ENCODE results near the gene CTPS2.

The CTPS2 gene

DNA sequence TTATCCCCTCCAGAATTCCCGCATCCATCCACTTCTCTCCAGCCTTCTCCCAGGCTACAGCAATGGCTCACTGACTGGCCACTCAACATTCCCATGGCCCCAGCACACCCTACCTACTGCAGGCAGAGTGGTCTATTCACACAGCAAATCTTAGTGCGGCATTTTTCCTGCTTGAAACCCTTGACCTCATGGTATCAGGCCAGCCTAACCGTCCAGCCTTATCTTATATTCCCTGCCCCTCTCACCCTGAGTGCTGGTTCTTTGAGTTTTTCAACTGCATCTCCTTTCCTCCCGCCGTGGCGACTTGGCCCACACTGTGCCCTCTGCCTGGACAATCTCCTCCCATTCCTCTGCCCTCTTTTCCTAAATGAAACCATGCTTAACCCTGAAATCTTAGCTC, 72.5 kb downstream of the CTPS2 start:
- Histone ChIP-seq H3K27me3 (replicated peaks; ENCODE audit: control insufficient read depth, insufficient read depth, low read length) (no peaks in the 10 kb centered on the region), H3K36me3 (ENCODE audit: control insufficient read depth, insufficient read depth, low read length) (no peaks in the 10 kb centered on the region), H3K4me3 (replicated peaks; ENCODE audit: low read depth, low read length) (no peak overlapping the region)
- TF ChIP-seq, protein P1, sequence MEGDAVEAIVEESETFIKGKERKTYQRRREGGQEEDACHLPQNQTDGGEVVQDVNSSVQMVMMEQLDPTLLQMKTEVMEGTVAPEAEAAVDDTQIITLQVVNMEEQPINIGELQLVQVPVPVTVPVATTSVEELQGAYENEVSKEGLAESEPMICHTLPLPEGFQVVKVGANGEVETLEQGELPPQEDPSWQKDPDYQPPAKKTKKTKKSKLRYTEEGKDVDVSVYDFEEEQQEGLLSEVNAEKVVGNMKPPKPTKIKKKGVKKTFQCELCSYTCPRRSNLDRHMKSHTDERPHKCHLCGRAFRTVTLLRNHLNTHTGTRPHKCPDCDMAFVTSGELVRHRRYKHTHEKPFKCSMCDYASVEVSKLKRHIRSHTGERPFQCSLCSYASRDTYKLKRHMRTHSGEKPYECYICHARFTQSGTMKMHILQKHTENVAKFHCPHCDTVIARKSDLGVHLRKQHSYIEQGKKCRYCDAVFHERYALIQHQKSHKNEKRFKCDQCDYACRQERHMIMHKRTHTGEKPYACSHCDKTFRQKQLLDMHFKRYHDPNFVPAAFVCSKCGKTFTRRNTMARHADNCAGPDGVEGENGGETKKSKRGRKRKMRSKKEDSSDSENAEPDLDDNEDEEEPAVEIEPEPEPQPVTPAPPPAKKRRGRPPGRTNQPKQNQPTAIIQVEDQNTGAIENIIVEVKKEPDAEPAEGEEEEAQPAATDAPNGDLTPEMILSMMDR (IDR thresholded peaks at IDR 0.05; ENCODE audit: insufficient read depth, low read length, poor library complexity, severe bottlenecking) = no peak
- no peak for DNase-seq (ENCODE audit: extremely low read depth, insufficient read length)

DNA sequence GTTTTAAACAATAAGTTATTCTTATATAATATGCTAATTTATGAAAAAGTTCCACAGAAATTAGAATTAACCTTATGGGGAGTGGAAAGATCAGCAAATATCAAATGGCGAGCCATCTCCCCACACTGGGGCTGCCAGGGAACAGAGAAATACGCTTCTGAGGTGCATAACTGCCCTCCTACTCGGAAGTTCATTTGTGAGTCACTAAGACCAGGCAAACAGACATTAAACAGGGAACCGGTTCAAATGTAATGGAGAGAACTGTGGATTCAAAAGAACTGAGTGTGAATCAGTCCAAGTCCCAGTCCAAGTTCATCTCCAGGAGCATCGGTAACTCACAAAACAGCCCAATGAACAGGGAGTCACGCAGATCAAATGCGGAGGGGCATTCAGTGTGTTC, 73.9 kb downstream of the CTPS2 start:
- H3K36me3 ChIP-seq (ENCODE audit: control insufficient read depth, insufficient read depth, low read length) = no peaks in the 10 kb centered on the region

DNA sequence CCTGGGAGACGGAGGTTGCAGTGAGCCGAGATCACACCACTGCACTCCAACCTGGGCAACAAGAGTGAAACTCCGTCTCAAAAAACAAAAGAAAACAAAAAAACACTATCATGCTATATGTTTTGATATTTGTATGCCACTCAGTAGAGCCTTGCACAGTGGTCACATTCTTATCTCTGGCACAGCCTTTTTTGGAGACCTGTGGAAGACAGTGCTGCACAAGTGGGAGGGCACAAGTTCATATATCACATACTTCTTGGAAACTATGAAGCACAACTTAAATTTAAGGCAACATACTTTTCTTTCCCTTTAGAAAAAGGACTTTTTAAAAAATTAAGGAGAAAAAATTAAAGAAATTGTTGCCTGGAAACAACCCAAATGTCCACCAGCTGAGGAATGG, 76.9 kb downstream of the CTPS2 start:
- no peak overlapping the region for H3K4me3 ChIP-seq (replicated peaks; ENCODE audit: low read depth, low read length)
- no peaks in the 10 kb centered on the region for H3K36me3 ChIP-seq (ENCODE audit: control insufficient read depth, insufficient read depth, low read length)
- H3K27me3 ChIP-seq (replicated peaks; ENCODE audit: control insufficient read depth, insufficient read depth, low read length) = no peaks in the 10 kb centered on the region
- no peak for DNase-seq (ENCODE audit: extremely low read depth, insufficient read length)
- TF ChIP-seq, protein P1 (IDR thresholded peaks at IDR 0.05; ENCODE audit: insufficient read depth, low read length, poor library complexity, severe bottlenecking) = no peak

More for the DNA sequence above, 73.9 kb downstream of the CTPS2 start:
- DNase-seq (ENCODE audit: extremely low read depth, insufficient read length) = no peak
- Histone ChIP-seq H3K4me3 (replicated peaks; ENCODE audit: low read depth, low read length) (no peak overlapping the region), H3K27me3 (replicated peaks; ENCODE audit: control insufficient read depth, insufficient read depth, low read length) (no peaks in the 10 kb centered on the region)
- TF ChIP-seq, protein P1 (IDR thresholded peaks at IDR 0.05; ENCODE audit: insufficient read depth, low read length, poor library complexity, severe bottlenecking) = no peak

DNA sequence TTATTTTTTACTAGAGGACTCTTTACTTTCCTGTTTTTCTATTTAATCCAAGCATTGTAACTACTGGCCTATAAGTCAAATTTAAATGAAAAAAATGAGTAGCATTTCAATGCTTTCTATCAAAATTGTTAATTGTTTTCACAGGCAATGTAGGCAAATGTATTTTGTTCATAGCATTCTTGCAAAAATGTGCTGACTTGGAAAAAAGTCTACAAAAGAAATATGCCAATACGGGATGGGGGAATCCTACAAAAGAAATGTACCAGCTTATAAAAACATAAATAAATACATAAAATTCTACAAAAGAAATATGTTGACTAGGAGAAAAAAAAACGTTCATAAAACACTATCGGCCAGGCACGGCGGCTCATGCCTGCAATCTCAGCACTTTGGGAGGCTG, 77.4 kb downstream of the CTPS2 start:
- Histone ChIP-seq H3K27me3 (replicated peaks; ENCODE audit: control insufficient read depth, insufficient read depth, low read length) (no peaks in the 10 kb centered on the region), H3K4me3 (replicated peaks; ENCODE audit: low read depth, low read length) (no peak overlapping the region)

DNA sequence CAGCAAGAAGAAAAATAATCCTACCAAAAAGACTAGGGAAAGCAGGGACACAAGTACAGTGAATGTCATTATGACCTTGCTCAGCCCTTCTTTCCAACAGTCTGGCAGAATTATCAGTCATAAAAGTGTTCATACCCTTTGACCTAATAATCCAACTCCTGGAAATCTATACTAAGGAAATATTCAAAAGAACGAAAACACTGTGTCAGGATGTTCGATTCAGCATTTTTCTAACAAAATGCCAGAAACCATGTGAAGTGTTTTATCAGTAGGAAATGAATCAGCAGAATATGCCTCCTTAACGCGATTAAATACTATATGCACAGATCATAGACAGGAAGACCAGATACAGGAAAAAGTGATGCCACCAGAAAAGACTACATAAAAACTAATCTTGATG, 78.7 kb downstream of the CTPS2 start:
- no peaks in the 10 kb centered on the region for H3K36me3 ChIP-seq (ENCODE audit: control insufficient read depth, insufficient read depth, low read length)
- DNase-seq (ENCODE audit: extremely low read depth, insufficient read length) = no peak
- no peaks in the 10 kb centered on the region; the same call in 1 of the 2 replicates for H3K27me3 ChIP-seq (replicated peaks; ENCODE audit: control insufficient read depth, insufficient read depth, low read length)
- H3K4me3 ChIP-seq (replicated peaks; ENCODE audit: low read depth, low read length) = no peak overlapping the region
- TF ChIP-seq, protein P1 (IDR thresholded peaks at IDR 0.05; ENCODE audit: insufficient read depth, low read length, poor library complexity, severe bottlenecking) = no peak

More for the DNA sequence above, 77.4 kb downstream of the CTPS2 start:
- no peak for DNase-seq (ENCODE audit: extremely low read depth, insufficient read length)
- TF ChIP-seq, protein P1 (IDR thresholded peaks at IDR 0.05; ENCODE audit: insufficient read depth, low read length, poor library complexity, severe bottlenecking) = no peak
- H3K36me3 ChIP-seq (ENCODE audit: control insufficient read depth, insufficient read depth, low read length) = no peaks in the 10 kb centered on the region

DNA sequence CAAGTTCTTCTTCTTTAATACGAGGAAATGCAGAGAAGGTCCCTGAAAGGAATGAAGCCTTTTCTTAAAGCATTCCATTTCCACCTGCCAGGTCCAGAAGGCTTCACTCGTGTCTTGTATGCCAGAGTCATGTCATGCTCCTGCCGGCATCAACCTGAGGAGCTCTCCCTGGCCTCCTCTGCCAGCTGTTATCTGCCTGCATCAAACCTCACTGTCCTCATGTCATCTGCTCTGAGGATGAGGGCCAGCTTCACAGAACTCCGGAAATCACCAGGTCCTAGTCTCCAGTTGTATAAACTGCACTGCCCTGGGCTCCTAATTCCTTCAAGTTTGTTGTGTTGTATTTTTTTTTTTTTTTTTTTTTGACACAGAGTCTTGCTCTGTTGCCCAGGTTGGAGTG, 82.6 kb downstream of the CTPS2 start:
- no peaks in the 10 kb centered on the region for H3K36me3 ChIP-seq (ENCODE audit: control insufficient read depth, insufficient read depth, low read length)
- H3K4me3 ChIP-seq (replicated peaks; ENCODE audit: low read depth, low read length) = no peak overlapping the region
- TF ChIP-seq, protein P1 (IDR thresholded peaks at IDR 0.05; ENCODE audit: insufficient read depth, low read length, poor library complexity, severe bottlenecking) = no peak
- DNase-seq (ENCODE audit: extremely low read depth, insufficient read length) = no peak
- H3K27me3 ChIP-seq (replicated peaks; ENCODE audit: control insufficient read depth, insufficient read depth, low read length) = no peaks in the 10 kb centered on the region; the same call in 1 of the 2 replicates

Measured in GM06990 (cell line).